Prostate gland (tissue), 2 donors: Measurements from ENCODE around the gene TMCC1. TPM values are rescaled to one million over a fixed set of nuclear protein-coding genes. Genes with fewer than 3 reads are reported as not detected.
A peak's percentile ranks its signal among the peaks of the same experiment; 100 is the strongest.

Experiments
- DNase-seq: peaks from one replicate; pipeline ENCODE4 v3.0.0-alpha.2; 2019; ENCODE audit warnings: low spot score
- H3K27ac ChIP-seq, 2 donors: fragments of 200-600 bp; sonication (generic); 2 replicates each; pipeline ENCODE4 v1.5.1; 2017 to 2019
- H3K27me3 ChIP-seq: fragments of 200-600 bp; sonication (generic); replicated peaks from 2 replicates; pipeline ENCODE4 v1.5.1; 2019; ENCODE audit not compliant: insufficient read depth
- H3K36me3 ChIP-seq, 2 donors: fragments of 200-600 bp; sonication (generic); 1 replicate in 1 of 2; 2 replicates in 1 of 2; pipeline versions ENCODE4 v1.5.1 to v1.8.1; 2017 to 2019
- H3K4me1 ChIP-seq: fragments of 200-600 bp; sonication (generic); replicated peaks from 2 replicates; pipeline ENCODE4 v1.5.1; 2019
- H3K4me3 ChIP-seq, 2 donors: fragments of 200-600 bp; sonication (generic); 2 replicates each; pipeline ENCODE4 v1.5.1; 2017 to 2019
- H3K9me3 ChIP-seq: fragments of 200-600 bp; sonication (generic); 2 replicates; pipeline ENCODE4 v1.5.1; 2017
- POLR2A ChIP-seq: fragments of 450-650 bp; IDR thresholded peaks from one replicate; pipeline ENCODE4 v1.6.1; 2016; ENCODE audit warnings: antibody characterized with exemption, mild to moderate bottlenecking
- POLR2AphosphoS5 ChIP-seq: sonication (generic); formaldehyde crosslinking; IDR thresholded peaks from one replicate; pipeline ENCODE4 v1.6.1; 2017; ENCODE audit warnings: antibody characterized with exemption
- WGBS: methylation state at CpG from one replicate; pipeline ENCODE4 v1.1.5; 2018; 5-methylcytosine and 5-hydroxymethylcytosine counted together
- intact Hi-C: fragments of 100-400 bp; cut with DNase I; formaldehyde crosslinking; loops from one replicate; pipeline ENCODE4 v1.14.2; 2022
- total RNA-seq, 2 donors: library from RNA; depleted of rRNA; stranded (reverse); fragments of >200 nt; gene quantifications; one replicate each; pipeline ENCODE4 v1.1.0, GENCODE V29; 2016
- TF ChIP-seq, protein P1 (sequence below), 4 experiments: fragments of 200-600 bp in 2 of 4; fragments of 450-650 bp in 2 of 4; sonication (generic) in 2 of 4; IDR thresholded peaks; 1 replicate in 3 of 4; 2 replicates in 1 of 4; pipeline ENCODE4 v1.5.1; 2016 to 2019; ENCODE audit warnings: antibody characterized with exemption in 4 of 4, mild to moderate bottlenecking in 2 of 4, moderate library complexity in 2 of 4

TMCC1 gene
- total RNA-seq, 2 donors from 2014 or later, result 27.6 to 43.9 TPM

DNA sequence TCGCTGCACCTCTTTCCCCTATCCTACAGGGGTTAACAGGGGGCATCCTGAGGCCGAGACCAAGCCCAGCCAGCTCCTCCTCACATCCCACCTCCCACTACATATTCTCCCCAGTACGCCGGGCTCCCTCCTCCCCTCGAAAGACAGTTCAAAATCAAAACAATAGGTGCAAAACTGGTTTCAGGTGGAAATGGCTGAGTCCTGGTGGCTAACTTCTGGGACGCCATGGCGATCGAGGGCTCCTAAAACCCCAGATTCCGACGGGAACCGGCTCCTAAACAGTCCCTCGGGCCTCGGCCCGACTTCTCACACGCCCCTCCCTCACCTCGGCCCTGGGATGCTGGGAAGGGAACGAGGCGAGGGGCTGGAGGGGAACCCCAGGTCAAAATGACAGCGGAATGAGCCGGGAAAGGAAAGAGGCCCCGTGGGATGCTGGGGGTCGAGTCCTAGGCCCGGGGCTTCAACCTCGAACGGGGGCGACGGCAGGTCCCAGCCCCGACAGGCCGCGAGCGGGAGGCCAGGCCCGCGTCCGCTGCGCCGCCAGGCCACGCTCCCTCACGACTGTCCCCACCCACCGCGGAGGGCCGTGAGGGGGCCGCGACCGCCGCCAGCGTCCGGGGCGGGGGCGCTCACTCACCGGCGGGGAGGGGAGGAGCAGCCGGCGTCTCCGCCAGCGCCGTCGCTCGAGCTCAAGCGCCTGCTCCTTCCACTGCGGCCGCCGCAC, 492 bp downstream of the TMCC1 start:
- WGBS, result under 1% methylated on average over 55 of the region's 62 CpGs
- intact Hi-C loops, result no loop called here
- no peaks in the 10 kb centered on the region for H3K9me3 ChIP-seq
- H3K27ac ChIP-seq, result peak overlapping the region; percentile 95 to 99
- no peaks in the 10 kb centered on the region for H3K27me3 ChIP-seq
- peak; percentile 12 for DNase-seq
- no peaks in the 10 kb centered on the region for H3K36me3 ChIP-seq
- peak; percentile 62 for TF ChIP-seq POLR2A
- TF ChIP-seq, protein P1, sequence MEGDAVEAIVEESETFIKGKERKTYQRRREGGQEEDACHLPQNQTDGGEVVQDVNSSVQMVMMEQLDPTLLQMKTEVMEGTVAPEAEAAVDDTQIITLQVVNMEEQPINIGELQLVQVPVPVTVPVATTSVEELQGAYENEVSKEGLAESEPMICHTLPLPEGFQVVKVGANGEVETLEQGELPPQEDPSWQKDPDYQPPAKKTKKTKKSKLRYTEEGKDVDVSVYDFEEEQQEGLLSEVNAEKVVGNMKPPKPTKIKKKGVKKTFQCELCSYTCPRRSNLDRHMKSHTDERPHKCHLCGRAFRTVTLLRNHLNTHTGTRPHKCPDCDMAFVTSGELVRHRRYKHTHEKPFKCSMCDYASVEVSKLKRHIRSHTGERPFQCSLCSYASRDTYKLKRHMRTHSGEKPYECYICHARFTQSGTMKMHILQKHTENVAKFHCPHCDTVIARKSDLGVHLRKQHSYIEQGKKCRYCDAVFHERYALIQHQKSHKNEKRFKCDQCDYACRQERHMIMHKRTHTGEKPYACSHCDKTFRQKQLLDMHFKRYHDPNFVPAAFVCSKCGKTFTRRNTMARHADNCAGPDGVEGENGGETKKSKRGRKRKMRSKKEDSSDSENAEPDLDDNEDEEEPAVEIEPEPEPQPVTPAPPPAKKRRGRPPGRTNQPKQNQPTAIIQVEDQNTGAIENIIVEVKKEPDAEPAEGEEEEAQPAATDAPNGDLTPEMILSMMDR (IDR thresholded peaks at IDR 0.05), result no peak
- H3K4me1 ChIP-seq, result no peaks in the 10 kb centered on the region
- H3K4me3 ChIP-seq, result peak overlapping the region; percentile 91 to 93

DNA sequence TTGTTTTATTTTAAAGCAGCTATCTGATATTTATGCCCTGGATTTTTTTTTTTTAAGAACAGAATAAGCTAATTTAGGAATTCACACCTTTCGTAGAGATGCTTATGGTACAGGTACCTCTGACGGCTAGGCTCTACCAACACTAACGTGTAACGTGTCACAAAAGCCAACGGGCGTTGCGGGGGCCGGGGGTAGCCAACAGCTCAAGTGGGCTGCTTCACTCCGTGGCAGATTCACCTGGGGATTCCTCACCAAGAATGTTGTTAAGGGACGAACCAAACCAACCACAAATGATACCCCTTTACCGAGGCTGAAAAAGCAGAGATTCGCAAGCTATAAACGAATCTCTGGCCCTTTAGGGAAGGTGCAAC, 1.0 kb downstream of the TMCC1 start:
- Histone ChIP-seq H3K27ac (peak overlapping the region; percentile 95 to 99), H3K9me3 (no peaks in the 10 kb centered on the region), H3K27me3 (no peaks in the 10 kb centered on the region), H3K4me1 (no peaks in the 10 kb centered on the region), H3K36me3 (no peaks in the 10 kb centered on the region), H3K4me3 (peak overlapping the region; percentile 91 to 93)
- intact Hi-C loops, result no loop called here
- peak; percentile 19 for TF ChIP-seq POLR2A
- TF ChIP-seq POLR2AphosphoS5, result peak; percentile 3
- TF ChIP-seq, protein P1 (IDR thresholded peaks at IDR 0.05), result no peak
- DNase-seq, result no peak
- WGBS, result 6% methylated on average over 13 of the region's 13 CpGs

DNA sequence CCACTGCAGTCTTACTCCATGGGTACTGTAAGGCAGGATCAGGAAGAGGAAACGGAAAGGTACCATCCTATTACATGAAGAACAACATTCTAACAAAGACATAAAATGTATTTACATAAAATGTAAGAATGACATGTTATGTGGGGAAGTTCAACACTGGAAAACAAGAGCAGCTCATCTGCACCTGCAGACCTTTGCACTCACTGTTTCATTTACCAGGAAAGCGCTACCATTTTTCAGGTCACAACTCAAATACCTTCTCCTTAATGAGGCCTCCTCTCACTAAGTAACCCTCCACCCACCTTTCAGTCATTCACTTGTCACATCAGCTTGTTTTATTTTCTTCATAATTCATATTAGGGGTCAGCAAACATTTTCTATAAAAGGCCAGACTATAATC, 2.6 kb downstream of the TMCC1 start:
- 85% methylated on average over 2 of the region's 2 CpGs for WGBS
- H3K27ac ChIP-seq, result peak overlapping the region in 1 of 2 donors; percentile 11
- no peak for DNase-seq
- no peaks in the 10 kb centered on the region for H3K36me3 ChIP-seq
- intact Hi-C loops, result no loop called here
- H3K4me1 ChIP-seq, result no peaks in the 10 kb centered on the region
- H3K27me3 ChIP-seq, result no peaks in the 10 kb centered on the region
- TF ChIP-seq, protein P1 (IDR thresholded peaks at IDR 0.05), result no peak
- TF ChIP-seq POLR2A (no peak), POLR2AphosphoS5 (no peak)
- no peak overlapping the region for H3K4me3 ChIP-seq
- no peaks in the 10 kb centered on the region for H3K9me3 ChIP-seq

DNA sequence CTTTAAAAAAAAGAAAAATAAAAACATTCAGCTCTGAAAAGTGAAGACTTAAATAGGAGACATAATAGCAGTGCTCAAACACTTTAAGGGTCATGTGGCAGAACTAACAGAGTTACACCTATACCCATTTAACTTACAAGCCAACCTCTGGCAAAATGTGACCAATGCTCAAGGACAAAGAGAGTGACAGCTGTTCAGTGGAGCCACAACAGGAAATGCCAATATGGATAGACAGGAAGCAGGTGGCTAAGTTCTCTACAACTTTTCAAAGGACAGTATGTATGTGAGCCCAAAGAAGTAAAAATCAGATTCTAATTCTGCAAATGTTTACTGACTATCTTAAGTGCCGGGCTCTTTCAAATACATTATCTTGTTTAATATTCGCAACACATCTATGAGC, 3.4 kb downstream of the TMCC1 start:
- no peaks in the 10 kb centered on the region for H3K27me3 ChIP-seq
- H3K4me3 ChIP-seq, result no peak overlapping the region
- intact Hi-C loops, result no loop called here
- TF ChIP-seq POLR2AphosphoS5, result no peak
- TF ChIP-seq POLR2A, result no peak
- TF ChIP-seq, protein P1 (IDR thresholded peaks at IDR 0.05), result no peak
- no peaks in the 10 kb centered on the region for H3K9me3 ChIP-seq
- no peaks in the 10 kb centered on the region for H3K4me1 ChIP-seq
- DNase-seq, result no peak
- H3K27ac ChIP-seq, result no peak overlapping the region
- H3K36me3 ChIP-seq, result no peaks in the 10 kb centered on the region
- WGBS, result 85% methylated on average over 2 of the region's 2 CpGs

DNA sequence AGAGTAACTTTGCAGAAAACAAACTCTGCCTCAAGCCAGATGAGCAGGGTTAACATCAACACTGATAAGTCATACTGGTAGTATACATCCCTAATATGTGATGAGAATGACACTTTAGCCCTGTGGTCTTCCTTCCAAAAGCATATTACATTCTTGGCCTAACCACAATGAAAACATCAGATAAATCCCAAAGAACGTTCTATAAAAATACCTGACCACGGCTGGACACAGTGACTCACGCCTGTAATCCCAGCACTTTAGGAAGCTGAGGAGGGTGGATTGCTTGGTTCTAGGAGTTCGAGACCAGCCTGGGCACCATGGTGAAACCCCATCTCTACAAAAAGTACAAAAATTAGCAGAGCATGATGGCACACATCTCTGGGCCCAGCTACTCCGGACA, 4.7 kb downstream of the TMCC1 start:
- TF ChIP-seq POLR2AphosphoS5 (peak; percentile 16), POLR2A (no peak)
- intact Hi-C loops, result no loop called here

More for the DNA sequence above, 4.7 kb downstream of the TMCC1 start:
- 37% methylated on average over 5 of the region's 5 CpGs for WGBS
- no peaks in the 10 kb centered on the region for H3K27me3 ChIP-seq
- H3K9me3 ChIP-seq, result no peaks in the 10 kb centered on the region
- H3K36me3 ChIP-seq, result no peaks in the 10 kb centered on the region
- H3K4me3 ChIP-seq, result no peak overlapping the region
- H3K27ac ChIP-seq, result peak overlapping the region in 1 of 2 donors; percentile 25
- no peak for DNase-seq
- H3K4me1 ChIP-seq, result no peaks in the 10 kb centered on the region
